Measurements from ENCODE around the gene SETBP1. TPM values are rescaled to one million over a fixed set of nuclear protein-coding genes. Genes with fewer than 3 reads are reported as not detected.

Gene SETBP1
- total RNA-seq, 1 donor = 2.6 TPM

DNA sequence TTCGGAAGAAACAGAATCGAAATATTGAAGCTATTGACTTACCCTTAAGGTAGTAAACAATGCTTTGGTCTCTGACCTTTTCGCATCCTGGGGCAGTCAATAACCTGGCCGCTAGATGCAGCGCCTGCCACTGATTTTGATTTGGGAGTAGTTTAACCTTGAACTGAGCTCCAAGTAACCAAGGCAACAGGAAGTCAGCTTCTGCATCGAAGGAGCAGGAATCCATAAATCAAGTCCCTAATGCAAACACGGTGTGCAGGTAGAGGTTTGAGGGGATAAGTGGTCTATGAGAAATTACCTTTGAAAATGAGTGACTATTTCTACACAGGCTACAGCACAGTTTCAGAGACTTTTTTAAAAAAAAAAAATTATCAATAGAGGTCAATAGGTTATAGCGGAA lies 353.5 kb downstream of the SETBP1 start:
- no peak overlapping the region for H3K4me3 ChIP-seq (ENCODE audit: low read depth, low read length)
- TF ChIP-seq, protein P1, sequence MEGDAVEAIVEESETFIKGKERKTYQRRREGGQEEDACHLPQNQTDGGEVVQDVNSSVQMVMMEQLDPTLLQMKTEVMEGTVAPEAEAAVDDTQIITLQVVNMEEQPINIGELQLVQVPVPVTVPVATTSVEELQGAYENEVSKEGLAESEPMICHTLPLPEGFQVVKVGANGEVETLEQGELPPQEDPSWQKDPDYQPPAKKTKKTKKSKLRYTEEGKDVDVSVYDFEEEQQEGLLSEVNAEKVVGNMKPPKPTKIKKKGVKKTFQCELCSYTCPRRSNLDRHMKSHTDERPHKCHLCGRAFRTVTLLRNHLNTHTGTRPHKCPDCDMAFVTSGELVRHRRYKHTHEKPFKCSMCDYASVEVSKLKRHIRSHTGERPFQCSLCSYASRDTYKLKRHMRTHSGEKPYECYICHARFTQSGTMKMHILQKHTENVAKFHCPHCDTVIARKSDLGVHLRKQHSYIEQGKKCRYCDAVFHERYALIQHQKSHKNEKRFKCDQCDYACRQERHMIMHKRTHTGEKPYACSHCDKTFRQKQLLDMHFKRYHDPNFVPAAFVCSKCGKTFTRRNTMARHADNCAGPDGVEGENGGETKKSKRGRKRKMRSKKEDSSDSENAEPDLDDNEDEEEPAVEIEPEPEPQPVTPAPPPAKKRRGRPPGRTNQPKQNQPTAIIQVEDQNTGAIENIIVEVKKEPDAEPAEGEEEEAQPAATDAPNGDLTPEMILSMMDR (IDR thresholded peaks at IDR 0.05; ENCODE audit: insufficient read depth, low read depth, low read length) = no peak
- DNase-seq (ENCODE audit: low read depth) = no peak

DNA sequence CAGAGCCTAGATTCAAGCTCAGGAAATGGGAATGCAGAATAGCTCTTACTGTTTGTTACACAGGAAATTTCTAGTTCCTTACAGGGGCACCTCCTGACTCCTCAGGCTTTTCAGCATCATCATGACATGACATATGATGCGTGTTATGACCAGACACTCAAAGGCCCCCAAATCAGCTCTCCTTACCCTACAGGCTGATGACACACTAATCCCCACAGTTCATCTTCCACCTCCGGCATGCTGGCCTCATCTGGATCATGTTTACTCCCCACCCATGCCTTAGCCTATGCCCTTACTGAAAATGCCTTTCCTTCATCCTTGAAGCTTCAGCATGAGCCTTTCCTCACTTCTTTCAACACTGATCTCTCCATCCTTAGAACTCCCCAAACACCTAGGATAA lies 356.9 kb downstream of the SETBP1 start:
- no peak for DNase-seq (ENCODE audit: low read depth)
- TF ChIP-seq, protein P1 (IDR thresholded peaks at IDR 0.05; ENCODE audit: insufficient read depth, low read depth, low read length) = no peak
- H3K4me3 ChIP-seq (ENCODE audit: low read depth, low read length) = no peak overlapping the region

DNA sequence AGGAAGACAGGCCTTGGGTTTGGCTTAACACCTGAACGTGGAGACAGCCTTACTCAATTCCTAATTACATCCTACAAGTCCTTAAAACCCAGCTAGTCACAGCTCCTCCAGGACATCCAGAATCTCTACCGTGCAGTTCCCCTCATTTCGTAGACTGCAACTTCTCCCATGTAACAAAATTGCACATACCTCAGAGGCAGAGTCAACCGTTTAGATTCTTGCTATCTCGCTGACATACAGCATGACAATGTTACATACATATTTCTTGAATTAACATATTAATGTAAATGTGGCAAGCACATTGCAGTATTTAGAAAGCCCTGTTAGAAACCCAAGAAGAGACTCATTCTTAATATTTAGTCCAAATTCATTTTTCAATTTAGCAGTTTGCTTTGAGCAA lies 358.7 kb downstream of the SETBP1 start:
- no peak overlapping the region for H3K4me3 ChIP-seq (ENCODE audit: low read depth, low read length)
- TF ChIP-seq, protein P1 (IDR thresholded peaks at IDR 0.05; ENCODE audit: insufficient read depth, low read depth, low read length) = no peak
- no peak for DNase-seq (ENCODE audit: low read depth)

DNA sequence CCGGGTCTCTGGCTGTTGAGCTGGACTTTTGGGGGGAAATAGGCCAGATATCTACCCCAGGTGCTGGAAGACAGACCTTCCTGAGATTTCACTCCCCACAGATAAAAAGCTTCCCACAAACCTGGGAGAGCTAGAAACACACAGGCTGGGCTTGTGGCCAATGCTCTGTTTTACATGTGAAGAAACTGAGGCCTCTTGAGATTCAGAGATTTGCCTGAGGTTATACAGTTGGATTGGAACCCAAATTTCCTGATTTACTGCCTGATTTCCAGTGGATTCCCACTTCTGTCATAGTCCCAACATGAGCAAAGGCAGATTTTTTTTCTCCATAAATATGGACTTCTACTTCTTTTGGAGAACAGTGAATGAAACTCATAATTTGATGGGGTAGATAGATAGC lies 360.2 kb downstream of the SETBP1 start:
- no peak for DNase-seq (ENCODE audit: low read depth)
- no peak overlapping the region for H3K4me3 ChIP-seq (ENCODE audit: low read depth, low read length)
- TF ChIP-seq, protein P1 (IDR thresholded peaks at IDR 0.05; ENCODE audit: insufficient read depth, low read depth, low read length) = no peak

DNA sequence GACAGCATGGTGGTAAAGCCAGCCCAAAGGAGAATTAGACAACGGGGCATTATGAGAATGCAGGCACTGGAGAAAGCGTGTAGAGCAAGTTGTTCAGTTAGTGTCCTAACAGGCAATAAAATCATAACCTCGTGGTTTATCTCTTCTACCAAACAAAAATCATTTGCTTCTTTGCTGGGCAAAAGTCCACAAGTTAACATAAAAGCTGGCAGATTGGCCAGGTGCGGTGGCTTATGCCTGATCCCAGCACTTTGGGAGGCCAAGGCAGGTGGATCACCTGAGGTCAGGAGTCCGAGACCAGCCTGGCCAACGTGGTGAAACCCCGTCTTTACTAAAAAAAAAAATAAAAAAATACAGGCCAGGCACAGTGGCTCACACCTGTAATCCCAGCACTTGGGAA lies 364.1 kb downstream of the SETBP1 start:
- no peak overlapping the region for H3K4me3 ChIP-seq (ENCODE audit: low read depth, low read length)
- TF ChIP-seq, protein P1 (IDR thresholded peaks at IDR 0.05; ENCODE audit: insufficient read depth, low read depth, low read length) = no peak
- DNase-seq (ENCODE audit: low read depth) = no peak

DNA sequence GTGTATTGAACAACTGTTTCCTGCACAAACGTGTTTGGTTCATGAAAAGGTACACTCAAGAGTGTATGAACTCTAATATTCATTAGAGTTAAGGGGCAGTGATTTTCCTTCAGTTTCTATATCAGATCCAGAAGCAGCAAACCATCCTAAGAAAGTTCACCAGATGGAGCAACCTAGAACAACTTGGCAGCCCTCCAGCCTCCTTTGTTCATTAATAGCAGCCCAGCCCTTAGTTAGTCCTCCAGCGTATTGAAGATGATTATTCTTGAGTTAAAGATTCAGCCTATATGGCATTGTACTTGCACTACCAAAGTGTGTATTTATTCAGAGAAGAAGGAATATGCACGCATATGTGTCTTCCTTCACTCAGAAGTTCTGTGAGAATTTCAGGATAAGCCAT lies 365.5 kb downstream of the SETBP1 start:
- DNase-seq (ENCODE audit: low read depth) = no peak
- H3K4me3 ChIP-seq (ENCODE audit: low read depth, low read length) = no peak overlapping the region
- TF ChIP-seq, protein P1 (IDR thresholded peaks at IDR 0.05; ENCODE audit: insufficient read depth, low read depth, low read length) = no peak

DNA sequence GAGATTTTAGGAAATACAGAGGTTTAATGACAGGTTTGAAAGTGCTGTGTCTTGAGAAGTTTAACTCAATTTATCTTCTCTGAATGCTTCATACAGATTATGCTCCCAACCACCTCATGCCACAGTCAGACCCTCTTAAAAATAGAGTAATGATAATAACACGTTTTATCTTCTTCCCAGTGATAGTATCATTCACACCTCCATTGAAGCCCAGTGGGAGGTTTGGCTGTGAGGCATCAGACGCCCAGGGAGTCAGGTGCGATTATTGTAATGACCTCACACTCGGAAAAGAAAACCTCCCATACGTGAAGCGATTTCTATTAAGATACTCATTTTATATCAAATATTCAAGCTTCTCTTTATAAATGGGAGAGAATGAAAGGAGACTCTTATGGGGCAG lies 366.3 kb downstream of the SETBP1 start:
- H3K4me3 ChIP-seq (ENCODE audit: low read depth, low read length) = no peak overlapping the region
- no peak for DNase-seq (ENCODE audit: low read depth)
- TF ChIP-seq, protein P1 (IDR thresholded peaks at IDR 0.05; ENCODE audit: insufficient read depth, low read depth, low read length) = no peak
